Pulmonary artery endothelial cell (primary cell): ENCODE results near the gene PON3. TPM values are rescaled to one million over a fixed set of nuclear protein-coding genes. Genes with fewer than 3 reads are reported as not detected.

ENCODE experiments used
- total RNA-seq: library from RNA; depleted of rRNA; stranded (reverse); fragments of >200 nt; gene quantifications from 2 replicates; pipeline ENCODE4 v1.2.3, GENCODE V29; 2014

PON3 gene
- total RNA-seq, 1 donor from 2014 or later, result 0.20 TPM

Other genes starting within 250 kb of the PON3 start
- gene PON1, start 71.8 kb downstream of the PON3 start, total RNA-seq, result not detected in 2 replicates
- 72.6 and 74.5 TPM in 2 replicates for gene PON2, start 38.7 kb upstream of the PON3 start, total RNA-seq
- under 0.01 TPM in 1 of 2 replicates, not detected in the other for gene ASB4, start 89.6 kb upstream of the PON3 start, total RNA-seq
- gene PDK4, start 200.1 kb upstream of the PON3 start, total RNA-seq, result 5.9 and 13.2 TPM in 2 replicates